ENCODE measurements around the gene EDRF1.
A peak's percentile ranks its signal among the peaks of the same experiment; 100 is the strongest.

The EDRF1 gene

GRCh38 chr10:125683821-125684220, 35.7 kb upstream of the EDRF1 start:
- TF ChIP-seq RAD21 (IDR thresholded peaks at IDR 0.05; ENCODE audit: low read depth) (no peak), EGR1 (IDR thresholded peaks at IDR 0.05) (no peak), TCF12 (IDR thresholded peaks at IDR 0.05; ENCODE audit: low read depth) (no peak), TEAD4 (IDR thresholded peaks at IDR 0.05) (no peak), MAX (IDR thresholded peaks at IDR 0.05) (no peak), TAF1 (IDR thresholded peaks at IDR 0.05; ENCODE audit: low read depth) (no peak), NFIC (IDR thresholded peaks at IDR 0.05) (no peak), CREB1 (IDR thresholded peaks at IDR 0.05; ENCODE audit: low read depth) (no peak), FOXM1 (IDR thresholded peaks at IDR 0.05; ENCODE audit: borderline replicate concordance, low read depth) (no peak), CEBPB (IDR thresholded peaks at IDR 0.05) (no peak), ZBTB7A (IDR thresholded peaks at IDR 0.05; ENCODE audit: low read depth) (no peak), REST (IDR thresholded peaks at IDR 0.05; ENCODE audit: low read depth) (no peak), EP300 (IDR thresholded peaks at IDR 0.05; ENCODE audit: borderline replicate concordance) (no peak), YY1 (IDR thresholded peaks at IDR 0.05; ENCODE audit: low read depth) (no peak)

GRCh38 chr10:125684581-125684980, 34.9 kb upstream of the EDRF1 start:
- no peak for TF ChIP-seq FOXM1 (IDR thresholded peaks at IDR 0.05; ENCODE audit: borderline replicate concordance, low read depth)
- no peak for TF ChIP-seq MAX (IDR thresholded peaks at IDR 0.05)
- no peak for TF ChIP-seq CREB1 (IDR thresholded peaks at IDR 0.05; ENCODE audit: low read depth)
- no peak for TF ChIP-seq EGR1 (IDR thresholded peaks at IDR 0.05)
- no peak for TF ChIP-seq REST (IDR thresholded peaks at IDR 0.05; ENCODE audit: low read depth)
- TF ChIP-seq USF1 (IDR thresholded peaks at IDR 0.05), result no peak
- TF ChIP-seq TCF12 (IDR thresholded peaks at IDR 0.05; ENCODE audit: low read depth), result no peak
- no peak for TF ChIP-seq YY1 (IDR thresholded peaks at IDR 0.05; ENCODE audit: low read depth)
- no peak for TF ChIP-seq NFIC (IDR thresholded peaks at IDR 0.05)
- no peak for TF ChIP-seq TEAD4 (IDR thresholded peaks at IDR 0.05)
- no peak for TF ChIP-seq TAF1 (IDR thresholded peaks at IDR 0.05; ENCODE audit: low read depth)
- TF ChIP-seq EP300 (IDR thresholded peaks at IDR 0.05; ENCODE audit: borderline replicate concordance), result no peak
- no peak for TF ChIP-seq CEBPB (IDR thresholded peaks at IDR 0.05)
- no peak for TF ChIP-seq RAD21 (IDR thresholded peaks at IDR 0.05; ENCODE audit: low read depth)
- no peak for TF ChIP-seq ZBTB7A (IDR thresholded peaks at IDR 0.05; ENCODE audit: low read depth)

- no peak for TF ChIP-seq TAF1 (IDR thresholded peaks at IDR 0.05; ENCODE audit: low read depth)
- no peak for TF ChIP-seq RAD21 (IDR thresholded peaks at IDR 0.05; ENCODE audit: low read depth)
- no peak for TF ChIP-seq ZBTB7A (IDR thresholded peaks at IDR 0.05; ENCODE audit: low read depth)
Measured at GRCh38 chr10:125687507-125688185, 31.9 kb upstream of the EDRF1 start.

- TF ChIP-seq TAF1 (IDR thresholded peaks at IDR 0.05; ENCODE audit: low read depth) (no peak), YY1 (IDR thresholded peaks at IDR 0.05; ENCODE audit: low read depth) (no peak), USF1 (IDR thresholded peaks at IDR 0.05) (no peak), TCF12 (IDR thresholded peaks at IDR 0.05; ENCODE audit: low read depth) (no peak), CEBPB (IDR thresholded peaks at IDR 0.05) (no peak), RAD21 (IDR thresholded peaks at IDR 0.05; ENCODE audit: low read depth) (no peak), EP300 (IDR thresholded peaks at IDR 0.05; ENCODE audit: borderline replicate concordance) (peak; percentile 80; the same call in 1 of the 2 replicates), TEAD4 (IDR thresholded peaks at IDR 0.05) (peak; percentile 71), EGR1 (IDR thresholded peaks at IDR 0.05) (no peak), NFIC (IDR thresholded peaks at IDR 0.05) (0 out of 2 replicates have a peak, but pooled peaks have one; percentile 47)
Measured at GRCh38 chr10:125689955-125690569, 29.4 kb upstream of the EDRF1 start.

- no peak for TF ChIP-seq REST (IDR thresholded peaks at IDR 0.05; ENCODE audit: low read depth)
- TF ChIP-seq YY1 (IDR thresholded peaks at IDR 0.05; ENCODE audit: low read depth), result 0 out of 2 replicates have a peak, but pooled peaks have one; percentile 16
- TF ChIP-seq CREB1 (IDR thresholded peaks at IDR 0.05; ENCODE audit: low read depth), result no peak; the same call in 1 of the 2 replicates
- TF ChIP-seq EP300 (IDR thresholded peaks at IDR 0.05; ENCODE audit: borderline replicate concordance), result peak; percentile 96
- TF ChIP-seq CEBPB (IDR thresholded peaks at IDR 0.05), result peak; percentile 51; the same call in 1 of the 2 replicates
- peak; percentile 93 for TF ChIP-seq FOXM1 (IDR thresholded peaks at IDR 0.05; ENCODE audit: borderline replicate concordance, low read depth)
- peak; percentile 92 for TF ChIP-seq TEAD4 (IDR thresholded peaks at IDR 0.05)
- TF ChIP-seq NFIC (IDR thresholded peaks at IDR 0.05), result peak; percentile 92
- TF ChIP-seq TCF12 (IDR thresholded peaks at IDR 0.05; ENCODE audit: low read depth), result peak; percentile 94
- TF ChIP-seq TAF1 (IDR thresholded peaks at IDR 0.05; ENCODE audit: low read depth), result no peak
- TF ChIP-seq EGR1 (IDR thresholded peaks at IDR 0.05), result no peak
- no peak for TF ChIP-seq USF1 (IDR thresholded peaks at IDR 0.05)
- TF ChIP-seq RAD21 (IDR thresholded peaks at IDR 0.05; ENCODE audit: low read depth), result peak; percentile 34
- peak; percentile 82 for TF ChIP-seq MAX (IDR thresholded peaks at IDR 0.05)
- TF ChIP-seq ZBTB7A (IDR thresholded peaks at IDR 0.05; ENCODE audit: low read depth), result no peak
Measured at GRCh38 chr10:125691160-125691981, 28.1 kb upstream of the EDRF1 start.
